GM12878 (cell line): ENCODE data around the gene CCR7. TPM values are rescaled to one million over a fixed set of nuclear protein-coding genes. Genes with fewer than 3 reads are reported as not detected.
A peak's percentile ranks its signal among the peaks of the same experiment; 100 is the strongest.

Experiments
- ATAC-seq: fragments of 200-7000 bp; cut with Tn5 transposase; 3 replicates; pipeline ENCODE4 v1.9.1; 2020; ENCODE audit warnings: mild to moderate bottlenecking, moderate library complexity
- BruUV-seq: library from RNA; stranded (reverse); fragments of 400-500 nt; replicated peaks from 2 replicates; lab custom pipeline; 2021; lab: Mats Ljungman, UMichigan
- CTCF ChIA-PET: fragments of 300-600 bp; sonication (Branson Sonifier 250); formaldehyde crosslinking; extraction: SDS; loops from one replicate; lab custom pipeline; 2021; ENCODE audit warnings: inconsistent platforms; lab: Yijun Ruan, JAX
- POLR2A ChIA-PET: fragments of 350-600 bp; formaldehyde crosslinking; extraction: SDS; loops from one replicate; lab custom pipeline; 2021; ENCODE audit warnings: inconsistent platforms; lab: Charles Lee
- RAD21 ChIA-PET: fragments of 300-600 bp; sonication (Branson Sonifier 250); formaldehyde crosslinking; loops from one replicate; lab custom pipeline; 2023; ENCODE audit warnings: antibody characterized with exemption; ENCODE audit not compliant: unreplicated experiment; lab: Charles Lee
- SMC1A ChIA-PET: fragments of 300-600 bp; sonication (Branson Sonifier 250); formaldehyde crosslinking; loops from one replicate; lab custom pipeline; 2023; ENCODE audit not compliant: unreplicated experiment, uncharacterized antibody; lab: Charles Lee
- DNase-seq: peaks from one replicate; pipeline ENCODE4 v3.0.0-alpha.2; 2011; ENCODE audit warnings: low read depth, low spot score
- FAIRE-seq: peaks from 3 replicates; lab custom pipeline; 2011; peaks lifted over from hg19 to GRCh38; lab: Jason Lieb, UNC
- H2AFZ ChIP-seq: 2 replicates; pipeline ENCODE4 v1.6.0; 2011; ENCODE audit warnings: low read depth, low read length, control low read depth; ENCODE audit not compliant: control insufficient read depth
- H3K27ac ChIP-seq: 2 replicates; pipeline ENCODE4 v1.5.1; 2011; ENCODE audit warnings: control low read depth; ENCODE audit not compliant: control insufficient read depth, insufficient read depth
- H3K27me3 ChIP-seq, 2 experiments: replicated peaks in 1 of 2; 2 replicates each; pipeline versions ENCODE4 v1.6.0 to v1.6.1; 2011; ENCODE audit warnings: low read length in 1 of 2; ENCODE audit not compliant: control insufficient read depth in 2 of 2, insufficient read depth in 2 of 2
- H3K36me3 ChIP-seq, 2 experiments: 2 replicates each; pipeline ENCODE4 v1.5.1; 2011; ENCODE audit warnings: low read length in 1 of 2; ENCODE audit not compliant: control insufficient read depth in 2 of 2, insufficient read depth in 2 of 2
- H3K4me1 ChIP-seq: 2 replicates; pipeline ENCODE4 v1.6.1; 2011; ENCODE audit warnings: mild to moderate bottlenecking, low read length, moderate library complexity, mixed read lengths; ENCODE audit not compliant: control insufficient read depth, insufficient read depth
- H3K4me2 ChIP-seq: 2 replicates; pipeline ENCODE4 v1.6.0; 2011; ENCODE audit warnings: control low read depth; ENCODE audit not compliant: control insufficient read depth, insufficient read depth
- H3K4me3 ChIP-seq: fragments of 200-600 bp; sonication (generic); 2 replicates; pipeline ENCODE4 v1.5.1; 2016
- H3K79me2 ChIP-seq: 2 replicates; pipeline ENCODE4 v1.6.0; 2011; ENCODE audit warnings: low read length; ENCODE audit not compliant: control insufficient read depth, insufficient read depth
- H3K9ac ChIP-seq: 2 replicates; pipeline ENCODE4 v1.8.0; 2011; ENCODE audit warnings: low read length, control low read depth, mixed read lengths; ENCODE audit not compliant: control insufficient read depth, insufficient read depth
- H3K9me3 ChIP-seq: replicated peaks from 3 replicates; pipeline ENCODE4 v1.5.1; 2011; ENCODE audit warnings: mild to moderate bottlenecking, low read length; ENCODE audit not compliant: control insufficient read depth, insufficient read depth
- H4K20me1 ChIP-seq: 2 replicates; pipeline ENCODE4 v1.6.0; 2011; ENCODE audit not compliant: control insufficient read depth, insufficient read depth
- CBFB ChIP-seq: IDR thresholded peaks from 2 replicates; pipeline ENCODE4 v1.6.1; 2016; ENCODE audit warnings: antibody characterized with exemption, low read depth
- NFYB ChIP-seq: IDR thresholded peaks from 2 replicates; pipeline ENCODE4 v1.6.1; 2011; ENCODE audit warnings: low read depth, mild to moderate bottlenecking, low read length, improper control_type of control experiment, moderate library complexity; ENCODE audit not compliant: insufficient read depth
- NKRF ChIP-seq: fragments of 450-650 bp; conservative IDR thresholded peaks from 2 replicates; pipeline ENCODE4 v1.6.1; 2017; ENCODE audit warnings: mild to moderate bottlenecking, moderate library complexity
- PKNOX1 ChIP-seq: fragments of 450-650 bp; IDR thresholded peaks from 2 replicates; pipeline ENCODE4 v1.6.1; 2016; ENCODE audit warnings: mild to moderate bottlenecking
- SMARCA5 ChIP-seq: fragments of 450-650 bp; IDR thresholded peaks from 2 replicates; pipeline ENCODE4 v1.6.1; 2017; ENCODE audit warnings: mild to moderate bottlenecking
- SP1 ChIP-seq: IDR thresholded peaks from one replicate; pipeline ENCODE4 v1.6.1; 2011; ENCODE audit warnings: low read depth, low read length
- TCF3 ChIP-seq: IDR thresholded peaks from 2 replicates; pipeline ENCODE4 v1.6.1; 2012; ENCODE audit warnings: low read depth, mild to moderate bottlenecking, low read length, borderline replicate concordance; ENCODE audit not compliant: insufficient read depth
- WRNIP1 ChIP-seq: IDR thresholded peaks from 2 replicates; pipeline ENCODE4 v1.6.1; 2011; ENCODE audit warnings: low read depth, low read length, improper control_type of control experiment, borderline replicate concordance
- ZBTB33 ChIP-seq: fragments of 450-650 bp; IDR thresholded peaks from 2 replicates; pipeline ENCODE4 v1.6.1; 2017; ENCODE audit warnings: mild to moderate bottlenecking
- in situ Hi-C: fragments of 300-500 bp; cut with MboI; formaldehyde crosslinking; loops from 9 replicates; pipeline ENCODE4 v1.14.3; 2018; ENCODE audit warnings: mixed read lengths
- intact Hi-C: fragments of 100-400 bp; cut with micrococcal nuclease; formaldehyde crosslinking; loops from one replicate; pipeline ENCODE4 v1.14.2; 2022; ENCODE audit not compliant: unreplicated experiment
- polyA plus RNA-seq, 11 experiments: library from polyadenylated mRNA; depleted of rRNA in 4 of 11; unstranded in 6 of 11; stranded (reverse) in 5 of 11; fragments of >200 nt; fragmentation: Nextera tagmentation in 4 of 11; fragmentation: Illumina TruSeq in 1 of 11; extraction: Ambion mirVana in 4 of 11; extraction: Trizol in 1 of 11; gene quantifications; 1 replicate in 1 of 11; 2 replicates in 10 of 11; pipeline versions ENCODE4 v1.2.1 to v1.2.3, GENCODE V29; 2011 to 2016; ENCODE audit warnings: inconsistent platforms in 2 of 11, missing spikeins in 2 of 11, low read depth in 1 of 11
- total RNA-seq, 4 experiments: library from RNA; depleted of rRNA in 3 of 4; stranded (reverse); fragments of >200 nt in 3 of 4; fragmentation: Illumina TruSeq in 1 of 4; extraction: Trizol in 1 of 4; gene quantifications; 2 replicates each; pipeline versions ENCODE4 v1.2.1 to v1.2.3, GENCODE V29; 2013 to 2021

The CCR7 gene
- total and polyA plus RNA-seq, 10 of the 15 experiments (the other 5 are each of a cell fraction or from before 2014, with no cell fraction given): 131 to 1,171 (median 260) TPM

GRCh38 chr17:40582328-40582901 is 17.1 kb upstream of the CCR7 start (continued):
- TF ChIP-seq TCF3 (peak; percentile 100), NKRF (no peak), SP1 (peak; percentile 25)

- Histone ChIP-seq H3K4me1 (peaks cover 31% of the 10 kb centered on the region), H3K4me3 (no peak overlapping the region), H3K27ac (no peak overlapping the region), H3K36me3 (no peaks in the 10 kb centered on the region), H3K9me3 (peaks cover 13% of the 10 kb centered on the region), H3K4me2 (no peak overlapping the region), H3K79me2 (no peaks in the 10 kb centered on the region), H3K9ac (no peak overlapping the region), H2AFZ (no peak overlapping the region), H4K20me1 (no peaks in the 10 kb centered on the region), H3K27me3 (no peaks in the 10 kb centered on the region)
- SMC1A ChIA-PET: interaction anchor here (2.7 kb wide), 1 partner anchor 14 kb away, joined by 9 read pairs; the partner anchor contains the start of gene CCR7
- TF ChIP-seq SMARCA5 (no peak), NKRF (no peak), ZBTB33 (no peak), NFYB (no peak), CBFB (no peak), PKNOX1 (no peak), WRNIP1 (no peak)
- POLR2A ChIA-PET: interaction anchor here (0.6 to 2.8 kb wide), 4 partner anchors 9 to 37 kb away, joined by 4 to 18 read pairs (median 6); no protein-coding TSS in a partner anchor
- no TSS peak for BruUV-seq
- DNase-seq (no peak), ATAC-seq (no peak), FAIRE-seq (no peak)
- RAD21 ChIA-PET: interaction anchor here (1.1 to 3.6 kb wide), 6 partner anchors 10 to 35 kb away, joined by 4 to 31 read pairs (median 6); no protein-coding TSS in a partner anchor
- intact Hi-C loops: no loop called here
- in situ Hi-C loops: no loop called here
- CTCF ChIA-PET: interaction anchor here (1.2 kb wide), 1 partner anchor 47 kb away, joined by 3 read pairs; no protein-coding TSS in a partner anchor
Observed at GRCh38 chr17:40580140-40580539, 14.9 kb upstream of the CCR7 start.
